ENCODE data around the gene NRXN2. TPM values are rescaled to one million over a fixed set of nuclear protein-coding genes. Genes with fewer than 3 reads are reported as not detected.

NRXN2 gene
- polyA plus RNA-seq, 1 of the 3 experiments (the other 2 are of a cell fraction): 0.15 TPM

DNA sequence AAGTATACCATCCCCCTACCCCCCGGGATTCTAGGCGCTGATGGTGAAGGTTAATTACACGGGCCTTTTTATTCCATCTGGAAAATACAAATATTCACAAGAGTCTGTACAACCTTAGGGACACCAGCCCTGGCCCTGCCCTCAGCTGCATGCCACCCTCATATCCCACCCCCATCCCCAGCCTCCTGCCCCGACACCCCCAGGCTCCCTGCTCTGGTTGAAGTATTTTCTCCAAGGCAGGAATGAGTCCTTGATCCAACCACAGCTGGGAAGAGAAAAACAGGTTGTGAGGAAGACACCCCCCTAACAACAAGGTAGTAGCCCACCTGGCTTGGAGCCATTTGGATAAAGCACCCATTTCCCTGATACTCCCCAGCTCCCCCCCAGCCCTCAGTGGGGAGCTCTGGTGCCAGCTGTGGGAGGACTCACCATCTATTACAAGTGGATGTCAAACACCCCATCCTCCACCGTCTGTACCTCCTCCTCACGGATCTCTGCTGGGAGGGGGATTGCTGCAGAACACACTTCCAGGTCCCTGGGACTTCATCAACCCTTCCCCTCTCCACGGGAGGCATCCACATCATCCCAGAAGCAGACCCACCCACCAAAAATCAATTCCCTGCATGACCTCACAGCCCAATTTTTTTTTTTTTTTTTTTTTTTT is 4.0 kb upstream of the NRXN2 start:
- H3K9me2 ChIP-seq: no peaks in the 10 kb centered on the region
- H3K36me3 ChIP-seq (replicated peaks in 1 of 2; ENCODE audit: control insufficient read depth in 1 of 2, insufficient read depth in 2 of 2, low read length in 1 of 2): no peaks in the 10 kb centered on the region
- no peaks in the 10 kb centered on the region for H3K79me2 ChIP-seq (ENCODE audit: insufficient read depth)
- H3K4me2 ChIP-seq: no peak overlapping the region
- H3K27ac ChIP-seq (ENCODE audit: low read depth in 2 of 2, low read length in 1 of 2): no peak overlapping the region
- no peak for DNase-seq
- H4K20me1 ChIP-seq (ENCODE audit: insufficient read depth): no peaks in the 10 kb centered on the region
- H3K9ac ChIP-seq: no peak overlapping the region
- no peaks in the 10 kb centered on the region for H3K9me3 ChIP-seq
- 63% methylated on average over 7 of the region's 7 CpGs for WGBS (ENCODE audit: low lambda C conversion rate)
- H3K4me1 ChIP-seq (ENCODE audit: control insufficient read depth in 1 of 2, insufficient read depth in 2 of 2, low read depth in 1 of 2, low read length in 1 of 2): peaks cover 0 to 20% of the 10 kb centered on the region in 2 experiments; a peak in 1 of 4 replicates
- no peaks in the 10 kb centered on the region for H3F3A ChIP-seq (replicated peaks; ENCODE audit: insufficient read depth)
- H2AFZ ChIP-seq (ENCODE audit: low read depth): no peak overlapping the region
- H3K27me3 ChIP-seq (ENCODE audit: insufficient read depth): no peaks in the 10 kb centered on the region; the same call in 1 of the 2 replicates
- no peak overlapping the region for H3K4me3 ChIP-seq (ENCODE audit: low read depth in 2 of 2, low read length in 1 of 2)
- TF ChIP-seq YY1 (IDR thresholded peaks at IDR 0.05; ENCODE audit: low read depth): no peak
- no peak for TF ChIP-seq TAF1 (IDR thresholded peaks at IDR 0.05; ENCODE audit: borderline replicate concordance, low read depth, low read length)
- TF ChIP-seq FOXM1 (IDR thresholded peaks at IDR 0.05; ENCODE audit: low read depth): no peak
- TF ChIP-seq TEAD4 (IDR thresholded peaks at IDR 0.05; ENCODE audit: borderline replicate concordance, insufficient read depth): no peak
- TF ChIP-seq, protein P1, sequence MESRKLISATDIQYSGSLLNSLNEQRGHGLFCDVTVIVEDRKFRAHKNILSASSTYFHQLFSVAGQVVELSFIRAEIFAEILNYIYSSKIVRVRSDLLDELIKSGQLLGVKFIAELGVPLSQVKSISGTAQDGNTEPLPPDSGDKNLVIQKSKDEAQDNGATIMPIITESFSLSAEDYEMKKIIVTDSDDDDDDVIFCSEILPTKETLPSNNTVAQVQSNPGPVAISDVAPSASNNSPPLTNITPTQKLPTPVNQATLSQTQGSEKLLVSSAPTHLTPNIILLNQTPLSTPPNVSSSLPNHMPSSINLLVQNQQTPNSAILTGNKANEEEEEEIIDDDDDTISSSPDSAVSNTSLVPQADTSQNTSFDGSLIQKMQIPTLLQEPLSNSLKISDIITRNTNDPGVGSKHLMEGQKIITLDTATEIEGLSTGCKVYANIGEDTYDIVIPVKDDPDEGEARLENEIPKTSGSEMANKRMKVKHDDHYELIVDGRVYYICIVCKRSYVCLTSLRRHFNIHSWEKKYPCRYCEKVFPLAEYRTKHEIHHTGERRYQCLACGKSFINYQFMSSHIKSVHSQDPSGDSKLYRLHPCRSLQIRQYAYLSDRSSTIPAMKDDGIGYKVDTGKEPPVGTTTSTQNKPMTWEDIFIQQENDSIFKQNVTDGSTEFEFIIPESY (IDR thresholded peaks at IDR 0.05; ENCODE audit: borderline replicate concordance, low read depth): no peak
- CTCF ChIA-PET: interaction anchor here (1.2 to 2.0 kb wide), 2 partner anchors 16 to 38 kb away, joined by 9 to 13 read pairs; partner anchors contain the start of gene RASGRP2
- POLR2A ChIA-PET: no interaction called here

DNA sequence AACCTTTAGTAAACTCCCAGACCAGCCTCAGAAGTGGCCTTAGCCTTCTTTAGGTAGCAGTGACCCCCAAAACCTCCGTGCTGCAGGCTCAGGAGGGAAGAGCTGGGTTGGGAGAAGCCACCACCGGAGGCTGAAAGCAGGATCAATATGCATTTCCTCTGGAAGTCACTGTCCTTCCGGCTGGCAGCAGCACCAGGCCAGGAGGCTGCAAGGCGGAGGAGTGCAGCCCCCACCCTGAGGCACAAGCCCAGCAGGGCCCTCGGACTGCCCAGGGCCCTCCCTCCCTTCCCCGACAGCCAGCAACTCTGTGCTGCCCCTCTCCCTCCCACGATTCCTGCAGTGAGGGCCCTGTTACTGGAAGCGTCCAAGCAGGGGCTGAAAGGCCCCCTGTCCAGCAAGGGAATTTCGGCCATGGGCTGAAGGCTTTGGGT is 3.2 kb upstream of the NRXN2 start:
- Histone ChIP-seq H3K36me3 (replicated peaks in 1 of 2; ENCODE audit: control insufficient read depth in 1 of 2, insufficient read depth in 2 of 2, low read length in 1 of 2) (no peaks in the 10 kb centered on the region), H3K27ac (ENCODE audit: low read depth in 2 of 2, low read length in 1 of 2) (no peak overlapping the region), H3K9ac (no peak overlapping the region), H4K20me1 (ENCODE audit: insufficient read depth) (no peaks in the 10 kb centered on the region), H3F3A (replicated peaks; ENCODE audit: insufficient read depth) (no peaks in the 10 kb centered on the region), H3K4me2 (no peak overlapping the region), H2AFZ (ENCODE audit: low read depth) (no peak overlapping the region), H3K4me1 (ENCODE audit: control insufficient read depth in 1 of 2, insufficient read depth in 2 of 2, low read depth in 1 of 2, low read length in 1 of 2) (peaks cover 0 to 27% of the 10 kb centered on the region in 2 experiments; a peak in 1 of 4 replicates), H3K79me2 (ENCODE audit: insufficient read depth) (no peaks in the 10 kb centered on the region), H3K9me3 (no peaks in the 10 kb centered on the region), H3K4me3 (ENCODE audit: low read depth in 2 of 2, low read length in 1 of 2) (no peak overlapping the region), H3K27me3 (ENCODE audit: insufficient read depth) (no peaks in the 10 kb centered on the region; the same call in 1 of the 2 replicates), H3K9me2 (no peaks in the 10 kb centered on the region)
- no peak for DNase-seq
- CTCF ChIA-PET: interaction anchor here (1.2 to 2.6 kb wide), 4 partner anchors 10 to 38 kb away, joined by 3 to 17 read pairs (median 11); partner anchors contain the start of gene RASGRP2
- POLR2A ChIA-PET: no interaction called here
- WGBS (ENCODE audit: low lambda C conversion rate): 50% methylated on average over 2 of the region's 9 CpGs
- TF ChIP-seq CHD2 (IDR thresholded peaks at IDR 0.05; ENCODE audit: low read length, partially characterized antibody) (no peak), FOXJ3 (CRISPR knock-in tag; IDR thresholded peaks at IDR 0.05) (no peak), FOXM1 (IDR thresholded peaks at IDR 0.05; ENCODE audit: low read depth) (no peak), GATA2 (CRISPR knock-in tag; IDR thresholded peaks at IDR 0.05) (no peak), EP300 (IDR thresholded peaks at IDR 0.05; ENCODE audit: borderline replicate concordance in 1 of 2, low read depth in 1 of 2, low read length in 1 of 2) (no peak), SIN3A (IDR thresholded peaks at IDR 0.05; ENCODE audit: borderline replicate concordance, low read depth, low read length) (no peak), MEF2A (IDR thresholded peaks at IDR 0.05; ENCODE audit: borderline replicate concordance, low read depth) (no peak), JUND (IDR thresholded peaks at IDR 0.05) (no peak), RFX5 (IDR thresholded peaks at IDR 0.05; ENCODE audit: low read length) (no peak), POLR2AphosphoS5 (IDR thresholded peaks at IDR 0.05; ENCODE audit: low read depth, low read length) (no peak)
- TF ChIP-seq, protein P1 (IDR thresholded peaks at IDR 0.05; ENCODE audit: borderline replicate concordance, low read depth): no peak
